Spinal cord (tissue), 10 donors: ENCODE data around the gene APOF. TPM values are rescaled to one million over a fixed set of nuclear protein-coding genes. Genes with fewer than 3 reads are reported as not detected.
"Not testable (repeated sequence)": the region's sequence is repeated elsewhere in the genome, so short reads cannot be mapped to it uniquely, and the experiment has no call there.

Experiments used
- DNase-seq, 6 donors: peaks; one replicate each; pipeline versions ENCODE4 v3.0.0 to v3.0.0-alpha.2; 2013 to 2015; ENCODE audit warnings: low spot score in 6 of 6, low read depth in 4 of 6
- H3K27ac ChIP-seq: one replicate; pipeline ENCODE4 v1.5.1; 2013; ENCODE audit warnings: low read depth, low read length, control low read depth
- H3K27me3 ChIP-seq: one replicate; pipeline ENCODE4 v1.6.1; 2013; ENCODE audit warnings: low read length; ENCODE audit not compliant: control insufficient read depth, insufficient read depth
- H3K36me3 ChIP-seq: one replicate; pipeline ENCODE4 v1.6.1; 2013; ENCODE audit warnings: low read length; ENCODE audit not compliant: control insufficient read depth, insufficient read depth
- H3K4me1 ChIP-seq: one replicate; pipeline ENCODE4 v1.6.1; 2013; ENCODE audit warnings: low read length; ENCODE audit not compliant: control insufficient read depth, insufficient read depth
- H3K4me3 ChIP-seq: one replicate; pipeline ENCODE4 v1.5.1; 2013; ENCODE audit warnings: low read depth, low read length, control low read depth
- H3K9me3 ChIP-seq: one replicate; pipeline ENCODE4 v1.6.1; 2013; ENCODE audit warnings: low read length; ENCODE audit not compliant: control insufficient read depth, insufficient read depth
- WGBS: methylation state at CpG from one replicate; pipeline ENCODE4 v1.1.5; 2013; ENCODE audit warnings: missing lambda C conversion rate; ENCODE audit not compliant: insufficient coverage; 5-methylcytosine and 5-hydroxymethylcytosine counted together
- polyA plus RNA-seq, 2 donors: library from polyadenylated mRNA; unstranded; fragments of 120-200 nt; gene quantifications; one replicate each; pipeline ENCODE4 v1.2.1, GENCODE V29; 2013; ENCODE audit not compliant: insufficient read length in 2 of 2
- total RNA-seq, 2 donors: library from RNA; depleted of rRNA in 1 of 2; stranded (reverse); fragments of 120-200 nt in 1 of 2; fragments of >200 nt in 1 of 2; gene quantifications; one replicate each; pipeline versions ENCODE4 v1.2.3 to v1.2.4, GENCODE V29; 2013 to 2014
- donor health status: healthy.

The APOF gene
- total and polyA plus RNA-seq, 4 donors, result 0.12 TPM; not detected in 3

- Histone ChIP-seq H3K27me3 (no peaks in the 10 kb centered on the region), H3K4me1 (peaks cover 15% of the 10 kb centered on the region), H3K36me3 (no peaks in the 10 kb centered on the region), H3K27ac (peak within 1 kb of the TSS; percentile 96), H3K4me3 (peak within 1 kb of the TSS; percentile 76), H3K9me3 (no peaks in the 10 kb centered on the region)
- WGBS, result 0% methylated on average over 38 of the region's 45 CpGs
- DNase-seq, result peak; percentile 90 to 99 (median 95)
Measured at GRCh38 chr12:56333679-56334489, 28.8 kb downstream of the APOF start, which contains the start of gene PAN2. PAN2 (minus strand) TSS chr12:56334000; CDS start chr12:56333094, 906 bp downstream.

GRCh38 chr12:56333197-56333678, 29.4 kb downstream of the APOF start:
- H3K9me3 ChIP-seq, result no peaks in the 10 kb centered on the region
- no CpG with 5 or more reads among the region's 8 CpGs for WGBS

GRCh38 chr12:56332512-56333196, 30.0 kb downstream of the APOF start:
- no peak for DNase-seq
- Histone ChIP-seq H3K27me3 (no peaks in the 10 kb centered on the region), H3K36me3 (peaks cover 9% of the 10 kb centered on the region), H3K9me3 (no peaks in the 10 kb centered on the region), H3K4me1 (peaks cover 15% of the 10 kb centered on the region), H3K27ac (peak overlapping the region; percentile 96), H3K4me3 (peak overlapping the region; percentile 76)
- WGBS, result 95% methylated on average over 10 of the region's 11 CpGs

More at GRCh38 chr12:56333197-56333678, 29.4 kb downstream of the APOF start:
- Histone ChIP-seq H3K27ac (peak overlapping the region; percentile 96), H3K27me3 (no peaks in the 10 kb centered on the region), H3K4me3 (peak overlapping the region; percentile 76), H3K36me3 (peaks cover 3% of the 10 kb centered on the region), H3K4me1 (peaks cover 15% of the 10 kb centered on the region)
- peak in 1 of 6 donors; percentile 1 for DNase-seq

GRCh38 chr12:56330936-56331490, 31.6 kb downstream of the APOF start:
- Histone ChIP-seq H3K4me3 (no peak overlapping the region), H3K27me3 (no peaks in the 10 kb centered on the region), H3K4me1 (peaks cover 15% of the 10 kb centered on the region), H3K36me3 (peaks cover 23% of the 10 kb centered on the region), H3K9me3 (no peaks in the 10 kb centered on the region), H3K27ac (no peak overlapping the region)
- no CpG with 5 or more reads among the region's 7 CpGs for WGBS
- DNase-seq, result no peak

- DNase-seq, result no peak
- 89% methylated on average over 5 of the region's 6 CpGs for WGBS
- no peak overlapping the region for H3K27ac ChIP-seq
- no peaks in the 10 kb centered on the region for H3K9me3 ChIP-seq
- H3K27me3 ChIP-seq, result no peaks in the 10 kb centered on the region
- H3K36me3 ChIP-seq, result peaks cover 51% of the 10 kb centered on the region
- H3K4me3 ChIP-seq, result no peak overlapping the region
- H3K4me1 ChIP-seq, result no peaks in the 10 kb centered on the region
Measured at GRCh38 chr12:56326533-56326932, 36.1 kb downstream of the APOF start.

GRCh38 chr12:56326126-56326525, 36.5 kb downstream of the APOF start:
- no peaks in the 10 kb centered on the region for H3K9me3 ChIP-seq
- H3K27ac ChIP-seq, result no peak overlapping the region
- WGBS, result 100% methylated on average over 2 of the region's 8 CpGs
- no peak for DNase-seq
- no peaks in the 10 kb centered on the region for H3K4me1 ChIP-seq
- H3K4me3 ChIP-seq, result no peak overlapping the region
- H3K27me3 ChIP-seq, result no peaks in the 10 kb centered on the region
- peaks cover 52% of the 10 kb centered on the region for H3K36me3 ChIP-seq

- H3K4me3 ChIP-seq, result no peak overlapping the region
Measured at GRCh38 chr12:56324206-56324605, 38.5 kb downstream of the APOF start.

GRCh38 chr12:56321610-56322009, 41.0 kb downstream of the APOF start:
- H3K27ac ChIP-seq, H3K4me3 ChIP-seq, H3K4me1 ChIP-seq, H3K9me3 ChIP-seq, DNase-seq, H3K27me3 ChIP-seq: not testable (repeated sequence)
- 89% methylated on average over 3 of the region's 8 CpGs for WGBS
- peaks cover 54% of the 10 kb centered on the region for H3K36me3 ChIP-seq

More at GRCh38 chr12:56324206-56324605, 38.5 kb downstream of the APOF start:
- H3K27me3 ChIP-seq, result no peaks in the 10 kb centered on the region
- WGBS, result 100% methylated on average over 2 of the region's 6 CpGs
- DNase-seq, result no peak
- no peak overlapping the region for H3K27ac ChIP-seq
- H3K36me3 ChIP-seq, result peaks cover 63% of the 10 kb centered on the region
- H3K4me1 ChIP-seq, result no peaks in the 10 kb centered on the region
- no peaks in the 10 kb centered on the region for H3K9me3 ChIP-seq

- Histone ChIP-seq H3K27me3 (no peaks in the 10 kb centered on the region), H3K36me3 (peaks cover 48% of the 10 kb centered on the region), H3K4me1 (peaks cover 8% of the 10 kb centered on the region), H3K9me3 (no peaks in the 10 kb centered on the region), H3K4me3 (no peak overlapping the region), H3K27ac (no peak overlapping the region)
- DNase-seq, result no peak
- WGBS, result 93% methylated on average over 1 of the region's 2 CpGs
Measured at GRCh38 chr12:56321027-56321426, 41.6 kb downstream of the APOF start.
